ENCODE measurements around the gene SUSD1.
A peak's percentile ranks its signal among the peaks of the same experiment; 100 is the strongest.

SUSD1 gene

DNA sequence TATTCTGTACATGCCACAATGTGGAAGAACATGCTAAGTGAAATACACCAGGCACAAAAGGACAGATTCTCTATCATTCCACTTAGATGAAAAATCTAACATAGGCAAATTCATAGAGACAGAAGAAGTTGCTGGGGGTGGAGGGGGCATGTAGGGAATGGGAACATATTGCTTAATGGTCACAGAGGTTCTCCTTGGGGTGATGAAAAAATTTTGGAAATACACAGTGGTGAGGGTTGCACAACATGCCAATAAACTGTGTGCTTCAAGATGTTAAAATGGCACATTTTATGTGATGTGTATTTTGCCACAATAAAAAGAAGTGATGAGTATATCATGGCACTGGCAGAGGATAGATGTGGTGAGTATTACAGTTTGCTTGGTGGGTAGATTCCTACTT lies 111.9 kb downstream of the SUSD1 start:
- DNase-seq: no peak

GRCh38 chr9:112061152-112061740 lies 113.9 kb downstream of the SUSD1 start:
- DNase-seq: peak; percentile 51

DNA sequence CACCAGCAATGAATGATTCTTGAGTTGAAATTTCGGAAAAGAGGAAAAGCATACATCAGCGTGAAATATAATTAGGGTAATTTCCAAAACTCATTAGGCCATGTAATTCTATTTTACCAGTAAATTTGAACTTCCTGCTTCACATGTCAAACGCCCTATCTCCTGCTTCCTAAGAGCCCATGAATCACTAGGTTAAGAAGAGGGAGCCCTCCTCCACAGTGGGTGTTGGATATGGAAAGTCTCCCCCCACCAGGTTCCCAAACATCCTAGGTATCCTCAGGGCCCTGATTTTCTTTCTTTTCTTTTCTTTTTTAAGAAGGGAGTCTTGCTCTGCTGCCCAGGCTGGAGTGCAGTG lies 115.2 kb downstream of the SUSD1 start:
- no peak for DNase-seq

- no peak for DNase-seq
Observed at GRCh38 chr9:112059145-112059965, 115.7 kb downstream of the SUSD1 start.

DNA sequence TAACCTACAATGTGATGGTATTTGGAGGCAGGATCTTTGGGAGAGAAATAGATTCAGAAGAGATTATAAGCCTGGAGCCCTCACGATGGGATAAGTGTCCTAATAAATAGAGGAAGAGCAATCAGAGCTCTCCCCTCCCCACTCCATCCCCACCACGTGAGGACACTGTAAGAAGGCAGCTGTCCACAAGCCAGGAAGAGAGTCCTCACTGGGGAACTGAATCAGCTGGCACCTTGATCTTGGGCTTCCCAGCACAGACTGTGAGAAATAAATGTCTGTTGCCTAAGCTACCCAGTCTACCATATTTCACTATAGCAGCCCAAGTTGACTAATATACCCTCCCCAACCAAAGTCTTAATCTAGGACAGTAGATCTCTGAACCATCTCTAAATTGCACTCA lies 118.1 kb downstream of the SUSD1 start:
- no peak for DNase-seq

GRCh38 chr9:112054916-112055315 lies 120.2 kb downstream of the SUSD1 start:
- no peak for DNase-seq

DNA sequence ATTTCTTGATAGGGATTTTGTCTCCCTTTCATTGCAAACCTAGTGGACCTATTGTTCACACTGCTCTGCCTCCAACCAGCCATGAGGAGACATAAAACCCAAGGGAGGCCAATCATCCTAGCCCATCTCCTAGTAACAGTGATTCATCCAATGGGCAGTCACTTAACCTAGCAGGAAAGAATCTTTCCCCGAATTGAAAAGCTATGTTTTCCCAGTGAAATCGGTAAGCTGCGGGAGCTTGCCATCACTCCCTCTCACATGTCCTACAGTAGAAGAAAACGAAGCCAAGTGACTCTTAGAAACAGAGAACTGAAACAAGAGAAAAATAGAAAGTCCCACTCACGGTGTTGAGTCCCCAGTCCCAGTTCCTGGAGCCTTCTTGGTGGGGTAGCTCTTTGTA lies 123.3 kb downstream of the SUSD1 start:
- DNase-seq: no peak

DNA sequence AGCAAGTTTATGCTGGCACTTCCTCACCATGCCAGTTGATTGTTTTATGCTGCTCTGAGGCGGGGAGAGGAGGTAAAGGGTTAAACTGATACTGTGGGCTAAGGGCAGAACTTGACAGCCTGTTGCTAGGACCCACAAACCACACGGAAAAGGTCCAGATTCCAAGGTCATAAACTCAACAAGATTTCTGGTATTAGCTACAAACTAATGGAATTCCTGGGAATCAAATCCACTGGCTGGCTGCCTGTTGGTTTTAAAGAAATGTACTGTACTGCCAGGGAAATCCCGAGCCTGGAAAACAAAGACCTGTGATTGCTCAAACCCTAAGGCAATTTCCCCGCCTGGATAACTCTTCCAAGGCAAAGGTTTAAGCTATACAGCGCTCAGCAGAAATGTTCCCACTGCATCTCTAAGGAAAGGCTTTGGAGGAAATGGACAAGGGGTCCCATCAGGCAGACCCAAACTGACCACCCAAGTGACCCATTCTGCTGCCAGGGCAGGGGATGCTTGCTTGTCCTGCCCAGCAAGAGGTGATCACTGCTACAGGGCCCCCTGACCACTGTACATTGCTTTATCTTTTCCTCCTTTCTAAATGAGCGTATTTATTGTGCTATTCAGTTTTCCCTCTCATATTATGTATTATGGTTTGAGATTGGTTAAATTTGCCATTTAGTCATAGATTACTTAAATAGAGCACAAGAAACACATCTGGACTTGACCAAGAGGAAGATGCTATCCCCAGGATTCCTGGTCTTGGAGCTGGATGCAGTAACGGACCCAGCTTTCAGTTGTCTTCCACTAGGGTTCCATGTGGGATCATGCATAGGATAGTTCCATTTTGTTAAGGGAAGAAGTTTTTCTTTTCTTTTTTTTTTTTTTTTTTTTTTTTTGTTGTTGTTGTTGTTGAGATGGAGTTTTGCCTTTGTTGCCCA lies 124.3 kb downstream of the SUSD1 start:
- no peak for DNase-seq

- no peak for DNase-seq
Observed at GRCh38 chr9:112049811-112050516, 125.1 kb downstream of the SUSD1 start.

DNA sequence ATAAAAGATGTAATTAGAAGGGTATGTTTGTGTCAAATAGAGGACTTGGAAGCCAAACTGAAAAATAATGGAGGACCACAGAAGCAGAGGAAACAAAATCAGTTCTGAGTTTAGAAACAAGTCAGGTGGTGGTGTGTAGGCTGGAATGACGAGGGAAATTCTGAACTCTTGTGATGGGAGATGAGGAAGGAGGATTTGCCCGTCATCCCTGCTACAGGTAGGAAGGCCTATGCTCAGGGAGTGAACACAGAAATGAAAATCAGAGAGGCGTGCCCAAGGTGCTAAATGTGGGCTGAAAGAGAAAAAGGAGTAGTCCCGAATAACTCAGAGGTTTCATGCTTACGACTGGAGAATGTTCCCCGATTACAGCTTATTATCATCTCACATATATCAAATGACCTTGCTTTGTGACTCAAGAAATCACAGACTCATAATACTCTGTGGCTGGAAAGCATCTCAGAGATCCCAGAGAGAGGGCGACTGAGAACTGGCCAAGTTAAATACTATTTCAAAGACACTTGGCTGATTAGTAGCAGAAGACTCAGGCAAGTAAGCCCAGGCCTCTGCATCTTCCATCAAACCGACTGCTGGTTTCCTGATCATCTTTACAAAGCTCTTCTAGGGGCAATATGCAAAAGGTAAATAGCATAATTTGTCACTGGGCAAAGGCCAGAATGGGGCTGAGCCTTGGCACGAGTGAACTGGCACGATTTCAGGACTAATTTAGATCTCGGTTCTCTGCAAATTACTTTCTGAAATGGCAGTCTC lies 126.0 kb downstream of the SUSD1 start:
- DNase-seq: no peak

DNA sequence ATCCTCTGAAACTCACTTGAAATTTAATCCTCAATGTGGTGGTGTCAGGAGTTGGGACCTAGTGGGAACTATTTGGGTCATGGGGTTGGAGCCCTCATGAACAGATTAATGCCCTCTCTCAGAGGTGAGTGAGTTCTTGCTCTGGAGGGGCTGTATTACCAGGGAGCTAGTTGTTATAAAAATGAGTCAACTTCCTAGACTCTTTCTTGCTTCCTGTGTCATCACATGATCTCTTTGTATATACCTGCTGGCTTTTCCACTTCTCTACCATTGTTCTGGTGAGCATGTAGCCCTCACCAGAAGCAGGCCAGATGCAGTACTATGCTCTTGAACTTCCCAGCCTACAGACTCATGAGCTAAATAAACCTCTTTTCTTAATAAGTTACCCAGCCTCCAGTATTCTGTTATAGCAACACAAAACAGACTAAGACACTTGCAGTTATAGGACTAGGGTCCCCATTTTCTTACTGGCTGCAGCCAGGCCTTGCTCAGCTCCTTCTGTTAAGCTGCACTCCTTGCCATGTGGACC lies 127.5 kb downstream of the SUSD1 start:
- DNase-seq: no peak

- DNase-seq: no peak
Observed at GRCh38 chr9:112046181-112046580, 128.9 kb downstream of the SUSD1 start.

- DNase-seq: no peak
Observed at GRCh38 chr9:112044881-112045280, 130.2 kb downstream of the SUSD1 start.

- no peak for DNase-seq
Observed at GRCh38 chr9:112044186-112044585, 130.9 kb downstream of the SUSD1 start.

DNA sequence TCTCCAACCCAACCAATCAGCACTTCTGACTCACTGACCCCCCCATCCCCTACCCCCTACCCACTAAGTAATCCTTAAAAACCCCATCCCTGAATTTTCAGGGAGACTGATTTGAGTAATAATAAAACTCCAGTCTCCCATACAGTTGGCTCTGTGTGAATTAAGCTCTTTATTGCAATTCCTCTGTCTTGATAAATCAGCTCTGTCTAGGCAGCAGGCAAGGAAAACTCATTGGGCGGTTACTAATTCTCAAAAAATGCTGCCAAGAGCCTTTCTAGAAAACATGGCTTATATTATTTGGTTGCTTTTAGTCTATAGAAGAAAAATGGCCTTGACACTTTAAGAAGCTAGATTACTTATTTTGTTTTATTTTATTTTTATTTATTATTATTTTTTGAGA lies 131.7 kb downstream of the SUSD1 start:
- no peak for DNase-seq

- no peak for DNase-seq
Observed at GRCh38 chr9:112042769-112043168, 132.3 kb downstream of the SUSD1 start.

DNA sequence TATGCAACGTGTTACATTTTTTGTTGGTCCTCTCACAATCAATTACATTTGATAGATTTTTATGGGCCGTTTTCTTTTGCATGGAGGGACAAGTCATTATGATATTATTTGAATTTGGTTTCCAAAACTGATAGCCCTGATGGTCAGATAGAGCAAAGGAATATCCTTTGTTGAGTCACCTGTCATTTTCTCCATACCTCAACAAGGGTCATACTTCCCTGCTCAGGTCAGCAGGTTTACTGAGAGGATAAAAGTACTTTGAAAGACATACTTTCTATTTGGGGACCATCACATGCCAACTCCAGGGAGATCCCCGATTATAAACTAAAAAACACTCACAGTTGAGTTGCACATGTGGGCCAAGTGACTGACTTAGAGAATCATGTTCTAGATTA lies 132.9 kb downstream of the SUSD1 start:
- DNase-seq: no peak

GRCh38 chr9:112041536-112042243 lies 133.4 kb downstream of the SUSD1 start:
- DNase-seq: no peak

DNA sequence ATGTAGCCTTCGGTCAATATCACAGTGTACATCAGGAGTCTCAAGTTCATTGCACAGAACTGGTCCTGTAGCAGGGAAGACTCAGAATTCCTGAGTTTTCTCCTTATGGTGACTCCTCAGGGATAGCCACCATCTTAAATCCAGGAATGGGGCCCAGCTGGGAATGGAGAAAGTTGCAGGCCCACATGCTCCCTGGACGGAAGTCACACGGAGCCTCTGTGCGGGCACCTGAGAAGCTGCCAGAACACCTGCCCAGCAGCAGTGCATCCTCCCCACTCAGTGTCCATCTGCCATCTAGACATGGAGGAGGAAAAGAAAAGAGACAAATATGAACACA lies 133.9 kb downstream of the SUSD1 start:
- no peak for DNase-seq

DNA sequence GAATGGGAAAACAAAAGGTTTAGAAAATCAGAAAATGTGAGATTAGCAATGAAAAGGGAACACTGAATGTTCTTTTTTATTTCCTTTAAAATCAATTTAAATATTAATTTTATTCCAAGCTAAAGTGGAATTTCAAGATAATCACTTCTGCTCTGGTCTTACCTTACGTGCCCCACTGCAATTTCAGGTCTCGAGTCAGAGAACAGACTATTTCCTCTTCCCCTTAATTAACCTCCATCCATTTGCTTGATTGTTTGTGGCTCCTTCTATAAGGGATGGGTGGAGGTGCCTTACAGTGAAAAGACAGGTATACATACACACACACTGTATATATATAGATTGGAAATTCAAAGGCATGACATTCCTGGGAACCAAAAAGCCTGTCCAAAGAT lies 137.1 kb downstream of the SUSD1 start:
- DNase-seq: peak; percentile 18

DNA sequence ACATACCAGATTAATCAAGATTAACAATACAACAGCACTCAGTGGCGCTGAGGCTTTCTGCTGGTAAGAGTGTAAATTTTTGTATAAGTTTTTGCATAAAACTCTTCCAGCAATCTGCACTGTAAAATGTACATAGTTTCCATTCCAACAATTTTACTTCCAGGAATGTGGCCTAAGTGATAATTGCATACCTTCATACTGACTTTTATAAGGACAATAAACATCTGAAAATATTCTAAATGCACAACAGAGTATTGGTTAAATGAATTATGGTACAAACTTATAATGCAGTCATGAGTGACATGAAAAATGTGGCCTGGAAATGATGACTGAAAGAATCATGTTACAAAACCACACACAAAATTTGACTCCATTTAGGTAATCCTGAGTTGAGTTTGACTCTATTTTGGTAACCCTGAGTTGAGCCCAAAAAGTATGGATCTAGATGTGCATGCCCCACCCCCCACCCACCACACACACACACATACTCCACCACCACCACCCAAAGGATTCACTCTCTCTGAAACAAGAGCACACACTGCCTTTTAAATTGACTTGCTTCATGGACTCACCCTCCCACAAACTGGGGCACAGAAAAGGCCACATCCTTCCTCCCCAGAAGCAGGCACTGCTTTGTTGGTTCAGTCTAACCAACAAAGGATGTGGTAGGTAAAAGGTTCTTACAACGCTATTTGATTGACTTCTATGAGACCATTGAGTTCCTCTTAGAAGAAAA lies 137.6 kb downstream of the SUSD1 start:
- peak; percentile 81 for DNase-seq
